H9 (cell line): ENCODE data around the gene BRPF1. TPM values are rescaled to one million over a fixed set of nuclear protein-coding genes. Genes with fewer than 3 reads are reported as not detected.
A peak's percentile ranks its signal among the peaks of the same experiment; 100 is the strongest.

Experiments
- DNase-seq: peaks from one replicate; pipeline ENCODE4 v3.0.0-alpha.2; 2017
- H2AFZ ChIP-seq: one replicate; pipeline ENCODE4 v1.6.1; 2013; ENCODE audit warnings: mild to moderate bottlenecking, low read length, control low read depth, moderate library complexity
- H2AK5ac ChIP-seq: 2 replicates; pipeline ENCODE4 v1.6.1; 2013; ENCODE audit warnings: low read length, control low read depth, mixed read lengths; ENCODE audit not compliant: insufficient read length
- H2BK120ac ChIP-seq: one replicate; pipeline ENCODE4 v1.6.1; 2013; ENCODE audit warnings: low read depth, mild to moderate bottlenecking, low read length, control low read depth, inconsistent platforms; ENCODE audit not compliant: poor library complexity, severe bottlenecking
- H2BK12ac ChIP-seq: 2 replicates; pipeline ENCODE4 v1.6.1; 2013; ENCODE audit warnings: low read length, control low read depth, mixed read lengths, low read depth; ENCODE audit not compliant: insufficient read length
- H2BK15ac ChIP-seq: 2 replicates; pipeline ENCODE4 v1.6.1; 2013; ENCODE audit warnings: low read depth, low read length, control low read depth
- H2BK20ac ChIP-seq: one replicate; pipeline ENCODE4 v1.6.1; 2013; ENCODE audit warnings: low read depth, mild to moderate bottlenecking, low read length, control low read depth, inconsistent platforms; ENCODE audit not compliant: poor library complexity, severe bottlenecking
- H2BK5ac ChIP-seq: 2 replicates; pipeline ENCODE4 v1.6.1; 2013; ENCODE audit warnings: low read length, control low read depth, mixed read lengths; ENCODE audit not compliant: insufficient read length
- H3K14ac ChIP-seq: 2 replicates; pipeline ENCODE4 v1.6.1; 2013; ENCODE audit warnings: low read length, control low read depth; ENCODE audit not compliant: insufficient read depth
- H3K18ac ChIP-seq: 2 replicates; pipeline ENCODE4 v1.6.1; 2013; ENCODE audit warnings: low read depth, mild to moderate bottlenecking, mixed read lengths, low read length, control low read depth; ENCODE audit not compliant: insufficient read length
- H3K23ac ChIP-seq: 2 replicates; pipeline ENCODE4 v1.6.1; 2013; ENCODE audit warnings: low read length, control low read depth, mixed read lengths, low read depth; ENCODE audit not compliant: insufficient read length
- H3K23me2 ChIP-seq: 2 replicates; pipeline ENCODE4 v1.6.1; 2013; ENCODE audit warnings: low read depth, mild to moderate bottlenecking, mixed read lengths, low read length, control low read depth; ENCODE audit not compliant: insufficient read length, poor library complexity, severe bottlenecking
- H3K27ac ChIP-seq: 2 replicates; pipeline ENCODE4 v1.5.1; 2013; ENCODE audit warnings: low read length, control low read depth, mixed read lengths, low read depth; ENCODE audit not compliant: insufficient read length
- H3K27me3 ChIP-seq: 2 replicates; pipeline ENCODE4 v1.6.1; 2013; ENCODE audit warnings: low read length, control low read depth, inconsistent platforms; ENCODE audit not compliant: insufficient read depth
- H3K4ac ChIP-seq: 2 replicates; pipeline ENCODE4 v1.6.1; 2013; ENCODE audit warnings: low read depth, mild to moderate bottlenecking, control low read depth, inconsistent platforms, low read length, moderate library complexity
- H3K4me1 ChIP-seq: 2 replicates; pipeline ENCODE4 v1.6.1; 2013; ENCODE audit warnings: low read length, control low read depth, inconsistent platforms; ENCODE audit not compliant: insufficient read depth
- H3K4me2 ChIP-seq: 2 replicates; pipeline ENCODE4 v1.6.1; 2013; ENCODE audit warnings: low read length, control low read depth, mixed read lengths; ENCODE audit not compliant: insufficient read length, insufficient read depth
- H3K56ac ChIP-seq: 2 replicates; pipeline ENCODE4 v1.6.1; 2013; ENCODE audit warnings: low read depth, mild to moderate bottlenecking, mixed read lengths, low read length, control low read depth; ENCODE audit not compliant: insufficient read length
- H3K79me1 ChIP-seq: 2 replicates; pipeline ENCODE4 v1.6.1; 2013; ENCODE audit warnings: low read depth, mild to moderate bottlenecking, moderate library complexity, low read length, control low read depth, inconsistent platforms; ENCODE audit not compliant: insufficient read depth, poor library complexity, severe bottlenecking
- H3K79me2 ChIP-seq: 2 replicates; pipeline ENCODE4 v1.6.1; 2013; ENCODE audit warnings: low read length, control low read depth, inconsistent platforms; ENCODE audit not compliant: insufficient read depth
- H3K9ac ChIP-seq: 2 replicates; pipeline ENCODE4 v1.6.1; 2013; ENCODE audit warnings: low read length, control low read depth, mixed read lengths; ENCODE audit not compliant: insufficient read length; ENCODE audit errors: extremely low read depth
- H3K9me3 ChIP-seq: one replicate; pipeline ENCODE4 v1.6.1; 2013; ENCODE audit warnings: low read depth, low read length, inconsistent platforms; ENCODE audit not compliant: control insufficient read depth
- H3T11ph ChIP-seq: one replicate; pipeline ENCODE4 v1.6.1; 2013; ENCODE audit warnings: mild to moderate bottlenecking, low read length, control low read depth, inconsistent platforms
- H4K20me1 ChIP-seq: one replicate; pipeline ENCODE4 v1.6.1; 2013; ENCODE audit not compliant: control insufficient read depth, insufficient read length, insufficient read depth
- H4K5ac ChIP-seq: 2 replicates; pipeline ENCODE4 v1.6.1; 2013; ENCODE audit warnings: low read depth, mild to moderate bottlenecking, mixed read lengths, low read length, control low read depth; ENCODE audit not compliant: insufficient read length
- H4K8ac ChIP-seq: replicated peaks from 2 replicates; pipeline ENCODE4 v1.6.1; 2013; ENCODE audit warnings: low read length, control low read depth, mixed read lengths, low read depth; ENCODE audit not compliant: insufficient read length
- H4K91ac ChIP-seq: 2 replicates; pipeline ENCODE4 v1.6.1; 2013; ENCODE audit warnings: low read depth, mild to moderate bottlenecking, moderate library complexity, mixed read lengths, low read length, control low read depth; ENCODE audit not compliant: insufficient read length
- H3K27ac Mint-ChIP-seq, 3 experiments: 2 replicates in 2 of 3; 3 replicates in 1 of 3; pipeline ENCODE4 v1.8.0; 2020 to 2021; ENCODE audit warnings: mixed read lengths in 3 of 3, mild to moderate bottlenecking in 1 of 3, moderate library complexity in 1 of 3
- H3K27me3 Mint-ChIP-seq: 2 replicates; pipeline ENCODE4 v1.8.0; 2021; ENCODE audit warnings: low read depth, mild to moderate bottlenecking, moderate library complexity, mixed read lengths
- H3K36me3 Mint-ChIP-seq, 3 experiments: 2 replicates in 2 of 3; 3 replicates in 1 of 3; pipeline ENCODE4 v1.8.0; 2020 to 2021; ENCODE audit warnings: low read depth in 3 of 3, mixed read lengths in 3 of 3; ENCODE audit not compliant: insufficient read depth in 1 of 3
- H3K4me1 Mint-ChIP-seq, 2 experiments: 2 replicates each; pipeline ENCODE4 v1.8.0; 2020; ENCODE audit warnings: mixed read lengths in 2 of 2
- H3K4me3 Mint-ChIP-seq, 2 experiments: 2 replicates in 1 of 2; 3 replicates in 1 of 2; pipeline ENCODE4 v1.8.0; 2020 to 2021; ENCODE audit warnings: mild to moderate bottlenecking in 2 of 2, mixed read lengths in 2 of 2, moderate library complexity in 1 of 2
- H3K9me3 Mint-ChIP-seq, 2 experiments: 2 replicates in 1 of 2; 3 replicates in 1 of 2; pipeline ENCODE4 v1.8.0; 2020; ENCODE audit warnings: mild to moderate bottlenecking in 2 of 2, mixed read lengths in 2 of 2, moderate library complexity in 1 of 2
- CTCF ChIP-seq: fragments of 200-600 bp; sonication (generic); conservative IDR thresholded peaks from 3 replicates; pipeline ENCODE4 v1.8.0; 2021; ENCODE audit warnings: antibody characterized with exemption, mild to moderate bottlenecking
- WGBS: extraction: QIAGEN DNeasy Blood & Tissue Kit; methylation state at CpG from one replicate; pipeline ENCODE4 v1.1.7; 2013; ENCODE audit warnings: missing lambda C conversion rate, low lambda C conversion rate, mixed read lengths; ENCODE audit not compliant: insufficient read length; ENCODE audit errors: extremely low coverage; 5-methylcytosine and 5-hydroxymethylcytosine counted together
- total RNA-seq: library from RNA; stranded (reverse); gene quantifications from 2 replicates; pipeline ENCODE4 v1.2.1, GENCODE V29; 2021

Gene BRPF1
- total RNA-seq, 1 experiment from 2014 or later = 38.6 TPM

- H3K4ac ChIP-seq = no peak overlapping the region
- no peak overlapping the region for H2AFZ ChIP-seq
- H3K23ac ChIP-seq = no peak overlapping the region
- H3K27ac ChIP-seq = no peak overlapping the region
- Mint-ChIP-seq H3K27me3 (peaks cover 1% of the 10 kb centered on the region; the same call in 1 of the 2 replicates), H3K27ac (no peak overlapping the region), H3K9me3 (no peaks in the 10 kb centered on the region), H3K4me1 (peaks cover 10 to 19% of the 10 kb centered on the region in 2 experiments), H3K36me3 (peaks cover 35 to 54% (median 43%) of the 10 kb centered on the region in 3 experiments; a peak in 6 of 7 replicates), H3K4me3 (peak overlapping the region; percentile 38 to 48; a peak in 4 of 5 replicates)
- no peak overlapping the region for H2BK12ac ChIP-seq
- no peak overlapping the region for H2BK5ac ChIP-seq
- H3K4me2 ChIP-seq = no peak overlapping the region
- no peaks in the 10 kb centered on the region for H4K20me1 ChIP-seq
- H3K14ac ChIP-seq = no peak overlapping the region
- H4K91ac ChIP-seq = no peak overlapping the region
- DNase-seq = no peak
- no peaks in the 10 kb centered on the region for H3K9me3 ChIP-seq
- peaks cover 5% of the 10 kb centered on the region; the same call in 1 of the 2 replicates for H3K79me2 ChIP-seq
- H3K79me1 ChIP-seq = no peaks in the 10 kb centered on the region
- no peak overlapping the region for H2AK5ac ChIP-seq
- no peak overlapping the region for H3K56ac ChIP-seq
- H4K8ac ChIP-seq = no peak overlapping the region
- H3K23me2 ChIP-seq = peaks cover 6% of the 10 kb centered on the region
- no peaks in the 10 kb centered on the region for H3K4me1 ChIP-seq
- no peak overlapping the region for H3T11ph ChIP-seq
- H2BK120ac ChIP-seq = no peak overlapping the region
- WGBS = no CpG with 5 or more reads among the region's 5 CpGs
- no peak for TF ChIP-seq CTCF
- no peak overlapping the region for H3K9ac ChIP-seq
- no peak overlapping the region for H3K18ac ChIP-seq
- no peak overlapping the region for H4K5ac ChIP-seq
- no peaks in the 10 kb centered on the region; the same call in 1 of the 2 replicates for H3K27me3 ChIP-seq
- no peak overlapping the region for H2BK20ac ChIP-seq
- no peak overlapping the region for H2BK15ac ChIP-seq
Observed at GRCh38 chr3:9795207-9795606, 63.7 kb downstream of the BRPF1 start.
